Keratinocyte (primary cell): ENCODE data around the gene FXYD5.

Experiments used
- EZH2 ChIP-seq: IDR thresholded peaks from one replicate; pipeline ENCODE4 v1.6.1; 2012; ENCODE audit warnings: inconsistent platforms, mild to moderate bottlenecking, low read length, moderate library complexity
- TF ChIP-seq, protein P1 (sequence below), 3 experiments: IDR thresholded peaks in 1 of 3; conservative IDR thresholded peaks in 1 of 3; optimal IDR thresholded peaks in 1 of 3; 2 replicates in 2 of 3; 3 replicates in 1 of 3; pipeline versions ENCODE3 to v1.5.1; 2011; ENCODE audit warnings: low read length in 3 of 3, mild to moderate bottlenecking in 3 of 3, moderate library complexity in 2 of 3, control low read depth in 1 of 3, inconsistent platforms in 1 of 3; ENCODE audit not compliant: insufficient read depth in 2 of 3; ENCODE audit errors: extremely low read depth in 1 of 3

DNA sequence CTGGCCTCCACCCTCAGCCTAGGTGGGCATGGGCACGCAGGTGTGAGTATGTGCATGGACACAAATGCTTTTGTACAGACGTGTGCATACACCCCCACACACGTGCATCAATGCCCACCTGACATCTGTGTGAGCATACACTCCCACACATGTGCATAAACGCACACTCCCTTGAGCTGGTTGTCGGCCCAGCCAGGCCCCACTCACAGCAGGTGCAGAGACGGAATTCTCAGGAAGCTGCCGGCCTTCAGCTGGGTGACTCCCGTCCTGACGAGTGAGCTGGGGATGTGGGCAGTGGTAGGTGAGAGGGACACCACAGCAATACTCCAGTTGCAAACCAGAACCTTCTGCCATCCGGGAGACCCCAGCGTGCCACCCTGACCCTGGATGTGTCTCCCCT, 20.7 kb upstream of the FXYD5 start:
- TF ChIP-seq, protein P1, sequence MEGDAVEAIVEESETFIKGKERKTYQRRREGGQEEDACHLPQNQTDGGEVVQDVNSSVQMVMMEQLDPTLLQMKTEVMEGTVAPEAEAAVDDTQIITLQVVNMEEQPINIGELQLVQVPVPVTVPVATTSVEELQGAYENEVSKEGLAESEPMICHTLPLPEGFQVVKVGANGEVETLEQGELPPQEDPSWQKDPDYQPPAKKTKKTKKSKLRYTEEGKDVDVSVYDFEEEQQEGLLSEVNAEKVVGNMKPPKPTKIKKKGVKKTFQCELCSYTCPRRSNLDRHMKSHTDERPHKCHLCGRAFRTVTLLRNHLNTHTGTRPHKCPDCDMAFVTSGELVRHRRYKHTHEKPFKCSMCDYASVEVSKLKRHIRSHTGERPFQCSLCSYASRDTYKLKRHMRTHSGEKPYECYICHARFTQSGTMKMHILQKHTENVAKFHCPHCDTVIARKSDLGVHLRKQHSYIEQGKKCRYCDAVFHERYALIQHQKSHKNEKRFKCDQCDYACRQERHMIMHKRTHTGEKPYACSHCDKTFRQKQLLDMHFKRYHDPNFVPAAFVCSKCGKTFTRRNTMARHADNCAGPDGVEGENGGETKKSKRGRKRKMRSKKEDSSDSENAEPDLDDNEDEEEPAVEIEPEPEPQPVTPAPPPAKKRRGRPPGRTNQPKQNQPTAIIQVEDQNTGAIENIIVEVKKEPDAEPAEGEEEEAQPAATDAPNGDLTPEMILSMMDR (optimal IDR thresholded peaks at IDR 0.05 in 1 of 3, IDR thresholded peaks at IDR 0.05 in 1 of 3, conservative IDR thresholded peaks at IDR 0.05 in 1 of 3; ENCODE audit: extremely low read depth in 1 of 3, insufficient read depth in 2 of 3, low read length in 3 of 3), result no peak
- no peak for TF ChIP-seq EZH2
